Endothelial cell (in vitro differentiated cells): ENCODE data around the gene SLC6A11. TPM values are rescaled to one million over a fixed set of nuclear protein-coding genes. Genes with fewer than 3 reads are reported as not detected.

Source experiments
- DNase-seq: peaks from one replicate; pipeline ENCODE4 v3.0.0; 2021; ENCODE audit warnings: low spot score
- H3K27ac Mint-ChIP-seq: one replicate; pipeline ENCODE4 v1.8.0; 2021; ENCODE audit warnings: mixed read lengths, inconsistent platforms; ENCODE audit not compliant: unreplicated experiment
- H3K27me3 Mint-ChIP-seq: one replicate; pipeline ENCODE4 v1.8.0; 2021; ENCODE audit warnings: mild to moderate bottlenecking, moderate library complexity, mixed read lengths, inconsistent platforms; ENCODE audit not compliant: unreplicated experiment
- H3K36me3 Mint-ChIP-seq: one replicate; pipeline ENCODE4 v1.8.0; 2021; ENCODE audit warnings: mild to moderate bottlenecking, low read depth, mixed read lengths, inconsistent platforms; ENCODE audit not compliant: unreplicated experiment
- H3K4me1 Mint-ChIP-seq: one replicate; pipeline ENCODE4 v1.8.0; 2021; ENCODE audit warnings: mild to moderate bottlenecking, mixed read lengths, inconsistent platforms; ENCODE audit not compliant: unreplicated experiment
- H3K4me3 Mint-ChIP-seq: one replicate; pipeline ENCODE4 v1.8.0; 2021; ENCODE audit warnings: mild to moderate bottlenecking, mixed read lengths, inconsistent platforms; ENCODE audit not compliant: unreplicated experiment
- H3K9me3 Mint-ChIP-seq: one replicate; pipeline ENCODE4 v1.8.0; 2021; ENCODE audit warnings: mixed read lengths, inconsistent platforms; ENCODE audit not compliant: unreplicated experiment
- CTCF ChIP-seq: fragments of 200-600 bp; sonication (generic); IDR thresholded peaks from one replicate; pipeline ENCODE4 v1.5.0; 2021; ENCODE audit warnings: antibody characterized with exemption; ENCODE audit not compliant: unreplicated experiment
- total RNA-seq: library from RNA; stranded (reverse); fragmentation: NEBNext Ultra II Directional; extraction: Animal tissue kit (Norgen Biotek cat#: 25700); gene quantifications from one replicate; pipeline ENCODE4 v1.2.1, GENCODE V29; 2021; ENCODE audit not compliant: unreplicated experiment

Gene SLC6A11
- total RNA-seq, 1 donor from 2014 or later, result 0.15 TPM

GRCh38 chr3:10973046-10973595, 157.1 kb downstream of the SLC6A11 start:
- TF ChIP-seq CTCF, result no peak
- no peak overlapping the region for H3K27ac Mint-ChIP-seq
- no peak overlapping the region for H3K4me3 Mint-ChIP-seq
- H3K36me3 Mint-ChIP-seq, result no peaks in the 10 kb centered on the region
- peaks cover 10% of the 10 kb centered on the region for H3K27me3 Mint-ChIP-seq
- peaks cover 14% of the 10 kb centered on the region for H3K4me1 Mint-ChIP-seq
- DNase-seq, result no peak
- no peaks in the 10 kb centered on the region for H3K9me3 Mint-ChIP-seq

DNA sequence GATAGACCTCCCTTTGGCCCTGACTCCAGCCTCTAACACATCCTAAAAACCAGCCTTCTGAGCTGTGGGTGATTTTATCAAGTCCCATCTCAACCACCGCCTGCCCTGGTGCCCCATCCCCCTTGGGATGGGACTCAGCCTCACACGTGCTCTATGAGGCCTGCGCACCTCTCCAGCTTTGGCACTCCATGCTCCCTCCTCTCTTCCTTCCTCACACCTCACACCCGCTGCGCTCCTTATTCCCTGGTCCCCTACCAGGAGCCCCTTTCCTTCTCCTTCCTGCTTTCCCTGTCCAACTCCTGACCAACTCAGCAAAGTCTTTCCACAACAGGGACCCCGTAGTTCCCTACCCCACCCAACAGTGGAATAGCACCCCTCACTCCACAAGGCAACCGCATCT, 158.1 kb downstream of the SLC6A11 start:
- Mint-ChIP-seq H3K36me3 (no peaks in the 10 kb centered on the region), H3K4me1 (peaks cover 15% of the 10 kb centered on the region), H3K27ac (no peak overlapping the region), H3K9me3 (no peaks in the 10 kb centered on the region), H3K27me3 (peaks cover 11% of the 10 kb centered on the region), H3K4me3 (no peak overlapping the region)
- no peak for TF ChIP-seq CTCF
- DNase-seq, result no peak

DNA sequence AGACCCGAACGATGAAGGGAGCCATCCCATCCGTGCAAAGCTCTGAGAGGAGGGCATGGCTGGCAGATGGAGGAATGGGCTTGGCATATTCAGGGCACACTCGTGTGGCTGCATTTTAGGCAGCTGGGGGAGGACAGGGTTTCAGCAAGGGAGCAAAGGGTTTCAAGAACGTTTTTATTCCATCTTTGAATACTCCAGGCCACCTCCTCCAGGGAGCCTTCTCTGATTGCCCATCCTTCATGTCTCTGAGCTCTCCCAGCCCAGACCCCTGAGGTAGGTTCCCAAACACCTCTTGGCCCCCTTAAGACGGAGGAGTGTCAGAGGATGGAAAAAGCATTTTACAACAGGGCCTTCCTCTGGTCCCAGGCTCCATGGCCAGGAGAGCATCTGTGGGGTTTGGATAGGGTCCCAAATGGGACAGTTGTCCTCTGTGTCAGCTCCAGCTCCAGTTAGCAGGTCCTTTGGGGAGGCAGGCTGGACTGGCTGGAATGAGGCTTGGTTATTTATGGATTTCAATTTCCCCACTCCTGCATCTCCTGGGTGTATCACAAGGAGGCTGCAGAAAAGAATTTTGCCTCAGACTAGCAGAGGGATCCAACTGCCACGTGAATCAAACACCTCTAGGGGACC, 158.8 kb downstream of the SLC6A11 start:
- no peak for DNase-seq
- no peak overlapping the region for H3K4me3 Mint-ChIP-seq
- peaks cover 12% of the 10 kb centered on the region for H3K27me3 Mint-ChIP-seq
- H3K4me1 Mint-ChIP-seq, result peaks cover 15% of the 10 kb centered on the region
- H3K9me3 Mint-ChIP-seq, result no peaks in the 10 kb centered on the region
- H3K36me3 Mint-ChIP-seq, result no peaks in the 10 kb centered on the region
- no peak overlapping the region for H3K27ac Mint-ChIP-seq
- TF ChIP-seq CTCF, result no peak

DNA sequence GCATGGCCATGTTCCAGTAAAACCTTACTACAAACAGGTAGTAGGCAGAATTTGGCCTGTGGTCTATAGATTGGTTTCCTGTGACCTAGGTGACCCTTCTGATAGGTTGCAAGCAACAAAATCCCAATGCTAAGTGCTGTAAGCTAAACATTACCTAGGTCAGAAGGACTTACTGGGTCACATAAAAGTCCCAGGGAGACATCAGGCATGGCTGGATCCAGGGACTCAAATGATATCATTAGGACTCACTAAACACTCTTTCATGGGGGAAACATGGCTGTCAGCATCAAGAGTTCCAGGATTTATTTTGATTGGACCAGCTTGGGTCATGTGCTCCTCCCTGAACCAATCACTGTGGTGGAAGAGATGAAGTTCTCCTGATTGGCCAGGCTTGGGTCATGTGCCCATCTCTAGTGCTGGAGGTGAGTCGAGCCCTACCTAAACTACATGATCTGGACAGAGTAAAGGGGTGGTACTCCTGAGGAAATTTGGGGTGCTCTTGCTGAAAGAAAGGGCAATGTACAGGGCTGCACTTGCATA, 159.7 kb downstream of the SLC6A11 start:
- H3K27me3 Mint-ChIP-seq, result peaks cover 12% of the 10 kb centered on the region
- H3K4me3 Mint-ChIP-seq, result no peak overlapping the region
- no peaks in the 10 kb centered on the region for H3K36me3 Mint-ChIP-seq
- H3K27ac Mint-ChIP-seq, result no peak overlapping the region
- no peak for DNase-seq
- no peaks in the 10 kb centered on the region for H3K9me3 Mint-ChIP-seq
- TF ChIP-seq CTCF, result no peak
- peaks cover 20% of the 10 kb centered on the region for H3K4me1 Mint-ChIP-seq

DNA sequence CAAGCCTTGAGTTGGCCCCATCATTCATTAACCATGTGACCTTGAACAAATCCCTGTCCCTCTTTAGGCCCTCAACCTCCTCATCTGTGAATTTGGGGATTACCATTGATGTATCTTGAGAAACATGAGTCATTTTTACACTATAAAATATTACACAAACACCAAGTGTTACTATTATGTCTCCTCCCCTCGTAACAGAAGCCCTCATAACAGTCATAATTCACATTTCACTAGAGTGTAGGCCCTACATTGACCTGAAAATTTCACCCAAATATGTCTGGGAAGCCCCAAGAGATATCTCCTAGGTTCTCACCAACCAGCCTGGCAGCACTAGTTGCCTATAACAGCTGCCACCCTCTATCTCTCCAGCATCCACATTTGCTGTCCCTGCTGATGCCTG, 160.7 kb downstream of the SLC6A11 start:
- Mint-ChIP-seq H3K27ac (no peak overlapping the region), H3K27me3 (peaks cover 12% of the 10 kb centered on the region)
- DNase-seq, result no peak

More for the DNA sequence above, 160.7 kb downstream of the SLC6A11 start:
- H3K4me3 Mint-ChIP-seq, result no peak overlapping the region
- TF ChIP-seq CTCF, result no peak
- peaks cover 3% of the 10 kb centered on the region for H3K9me3 Mint-ChIP-seq
- peaks cover 25% of the 10 kb centered on the region for H3K4me1 Mint-ChIP-seq
- H3K36me3 Mint-ChIP-seq, result peaks cover 3% of the 10 kb centered on the region
